Adrenal gland (tissue), 5 donors: ENCODE measurements around the gene PTPRN2.

Source experiments
- CTCF ChIP-seq, 6 experiments: fragments of 450-650 bp in 4 of 6; fragments of 200-600 bp in 2 of 6; sonication (generic) in 1 of 6; IDR thresholded peaks; 1 replicate in 5 of 6; 2 replicates in 1 of 6; pipeline versions ENCODE4 v1.5.1 to v1.8.0; 2016 to 2021; ENCODE audit warnings: antibody characterized with exemption in 6 of 6, mild to moderate bottlenecking in 2 of 6, moderate library complexity in 1 of 6
- POLR2A ChIP-seq, 2 donors: fragments of 450-650 bp; IDR thresholded peaks; one replicate each; pipeline ENCODE4 v1.6.1; 2017; ENCODE audit warnings: antibody characterized with exemption in 2 of 2, mild to moderate bottlenecking in 2 of 2, moderate library complexity in 1 of 2
- donor health status: DM: no; HTN: no; CAD: no.

- no peak for TF ChIP-seq CTCF (IDR thresholded peaks at IDR 0.05)
- no peak for TF ChIP-seq POLR2A (IDR thresholded peaks at IDR 0.05)
Observed at GRCh38 chr7:157674027-157674714, 913.5 kb downstream of the PTPRN2 start.
